ENCODE measurements around the gene PHC2.

PHC2 gene

GRCh38 chr1:33396188-33397124 is 34.4 kb downstream of the PHC2 start:
- TF ChIP-seq CTCF (IDR thresholded peaks at IDR 0.05; ENCODE audit: borderline replicate concordance, insufficient read depth, low read depth, low read length): no peak
- H3K4me3 ChIP-seq (ENCODE audit: low read depth, low read length): no peak overlapping the region

GRCh38 chr1:33394770-33395169 is 36.1 kb downstream of the PHC2 start:
- no peak overlapping the region for H3K4me3 ChIP-seq (ENCODE audit: low read depth, low read length)
- TF ChIP-seq CTCF (IDR thresholded peaks at IDR 0.05; ENCODE audit: borderline replicate concordance, insufficient read depth, low read depth, low read length): no peak

GRCh38 chr1:33393991-33394390 is 36.9 kb downstream of the PHC2 start:
- TF ChIP-seq CTCF (IDR thresholded peaks at IDR 0.05; ENCODE audit: borderline replicate concordance, insufficient read depth, low read depth, low read length): no peak
- H3K4me3 ChIP-seq (ENCODE audit: low read depth, low read length): no peak overlapping the region

- H3K4me3 ChIP-seq (ENCODE audit: low read depth, low read length): no peak overlapping the region
- TF ChIP-seq CTCF (IDR thresholded peaks at IDR 0.05; ENCODE audit: borderline replicate concordance, insufficient read depth, low read depth, low read length): no peak
Measured at GRCh38 chr1:33393524-33393923, 37.4 kb downstream of the PHC2 start.

GRCh38 chr1:33392639-33393038 is 38.3 kb downstream of the PHC2 start:
- H3K4me3 ChIP-seq (ENCODE audit: low read depth, low read length): no peak overlapping the region
- TF ChIP-seq CTCF (IDR thresholded peaks at IDR 0.05; ENCODE audit: borderline replicate concordance, insufficient read depth, low read depth, low read length): no peak

- no peak for TF ChIP-seq CTCF (IDR thresholded peaks at IDR 0.05; ENCODE audit: borderline replicate concordance, insufficient read depth, low read depth, low read length)
- H3K4me3 ChIP-seq (ENCODE audit: low read depth, low read length): no peak overlapping the region
Measured at GRCh38 chr1:33392206-33392605, 38.7 kb downstream of the PHC2 start.
